Esophagus squamous epithelium (tissue), 4 donors: Measurements from ENCODE around the gene CHST11.

Source experiments
- CTCF ChIP-seq, 6 experiments: fragments of 450-650 bp in 4 of 6; fragments of 200-600 bp in 2 of 6; sonication (generic) in 2 of 6; IDR thresholded peaks; one replicate each; pipeline ENCODE4 v1.5.1; 2016 to 2019; ENCODE audit warnings: antibody characterized with exemption in 6 of 6, mild to moderate bottlenecking in 4 of 6, moderate library complexity in 4 of 6
- POLR2A ChIP-seq, 4 donors: fragments of 450-650 bp; IDR thresholded peaks; one replicate each; pipeline ENCODE4 v1.6.1; 2017; ENCODE audit warnings: antibody characterized with exemption in 4 of 4, mild to moderate bottlenecking in 4 of 4, moderate library complexity in 3 of 4

- TF ChIP-seq CTCF (IDR thresholded peaks at IDR 0.05): no peak
- TF ChIP-seq POLR2A (IDR thresholded peaks at IDR 0.05): no peak
These were observed 132.3 kb downstream of the CHST11 start for GRCh38 chr12:104588921-104589590.
